ENCODE data around the gene PSD4. TPM values are rescaled to one million over a fixed set of nuclear protein-coding genes. Genes with fewer than 3 reads are reported as not detected.

The PSD4 gene
- total and polyA plus RNA-seq, 10 of the 15 experiments (the other 5 are each of a cell fraction or from before 2014, with no cell fraction given) = 0.68 to 114 (median 35.1) TPM

GRCh38 chr2:113236367-113237159 lies 62.8 kb downstream of the PSD4 start (continued):
- TF ChIP-seq ZNF592 (IDR thresholded peaks at IDR 0.05) = no peak

- peaks cover 2% of the 10 kb centered on the region; the same call in 1 of the 2 replicates for H3K4me1 ChIP-seq (ENCODE audit: control insufficient read depth, insufficient read depth, low read length)
- no peaks in the 10 kb centered on the region; a peak in 1 of 4 replicates for H3K27me3 ChIP-seq (replicated peaks in 1 of 2; ENCODE audit: control insufficient read depth in 2 of 2, insufficient read depth in 2 of 2, low read length in 1 of 2)
- ChIA-PET CTCF (interaction anchor here (0.9 to 4.3 kb wide), 4 partner anchors 12 to 155 kb away, joined by 3 to 37 read pairs (median 4); no protein-coding TSS in a partner anchor), RAD21 (ENCODE audit: unreplicated experiment) (no interaction called here), POLR2A (interaction anchor here (1.2 to 1.3 kb wide), 2 partner anchors 13 to 139 kb away, joined by 3 to 4 read pairs; no protein-coding TSS in a partner anchor), SMC1A (ENCODE audit: uncharacterized antibody, unreplicated experiment) (interaction anchor here (1.2 to 1.6 kb wide), 2 partner anchors 34 to 100 kb away, joined by 4 read pairs; no protein-coding TSS in a partner anchor)
- intact Hi-C loops (cut with micrococcal nuclease; ENCODE audit: unreplicated experiment) = no loop called here
- peak overlapping the region; percentile 11 for H3K4me2 ChIP-seq (ENCODE audit: control insufficient read depth, insufficient read depth)
- H3K4me3 ChIP-seq = 0 out of 2 replicates have a peak overlapping the region, but pooled peaks have one; percentile 62
- ATAC-seq (no peak), FAIRE-seq (no peak), DNase-seq (ENCODE audit: low read depth, low spot score) (no peak)
- in situ Hi-C loops (cut with MboI) = no loop called here
- H2AFZ ChIP-seq (ENCODE audit: control insufficient read depth, low read depth, low read length) = no peak overlapping the region
- no peaks in the 10 kb centered on the region for H4K20me1 ChIP-seq (ENCODE audit: control insufficient read depth, insufficient read depth)
- no peaks in the 10 kb centered on the region for H3K9me3 ChIP-seq (replicated peaks; ENCODE audit: control insufficient read depth, insufficient read depth, low read length)
- WGBS (ENCODE audit: insufficient coverage, insufficient replicate concordance, low lambda C conversion rate, missing lambda C conversion rate) = 60% methylated on average over 9 of the region's 9 CpGs
- H3K9ac ChIP-seq (ENCODE audit: control insufficient read depth, insufficient read depth, low read length) = no peak overlapping the region
- no peak overlapping the region for H3K27ac ChIP-seq (ENCODE audit: control insufficient read depth, insufficient read depth)
- peaks cover 0 to 5% of the 10 kb centered on the region in 2 experiments; a peak in 2 of 4 replicates for H3K36me3 ChIP-seq (ENCODE audit: control insufficient read depth in 2 of 2, insufficient read depth in 2 of 2, low read length in 1 of 2)
- BruUV-seq (replicated peaks) = TSS peak; percentile 34
- H3K79me2 ChIP-seq (ENCODE audit: control insufficient read depth, insufficient read depth, low read length) = peaks cover 15% of the 10 kb centered on the region
- TF ChIP-seq ZBTB11 (CRISPR knock-in tag; IDR thresholded peaks at IDR 0.05) (no peak), ZNF384 (IDR thresholded peaks at IDR 0.05; ENCODE audit: borderline replicate concordance, low read depth, low read length) (no peak), PAX8 (IDR thresholded peaks at IDR 0.05) (no peak), ZZZ3 (IDR thresholded peaks at IDR 0.05; ENCODE audit: control insufficient read depth, insufficient read length, low read depth) (no peak), E2F4 (IDR thresholded peaks at IDR 0.05; ENCODE audit: low read depth, low read length) (no peak), MYC (IDR thresholded peaks at IDR 0.05; ENCODE audit: insufficient read depth, insufficient read length, insufficient replicate concordance, low read length, severe bottlenecking) (no peak), PML (IDR thresholded peaks at IDR 0.05; ENCODE audit: low read length) (no peak), POLR2AphosphoS2 (IDR thresholded peaks at IDR 0.05; ENCODE audit: low read depth, low read length) (no peak), BACH1 (IDR thresholded peaks at IDR 0.05; ENCODE audit: borderline replicate concordance) (no peak), IRF4 (IDR thresholded peaks at IDR 0.05; ENCODE audit: low read depth, low read length) (no peak)
Measured at GRCh38 chr2:113237604-113238160, 63.9 kb downstream of the PSD4 start.

Measured in GM12878 (cell line).